HCT116 (cell line): Measurements from ENCODE around the gene RNF220. TPM values are rescaled to one million over a fixed set of nuclear protein-coding genes. Genes with fewer than 3 reads are reported as not detected.

Experiments used
- ATAC-seq: fragments of 200-7000 bp; cut with Tn5 transposase; 2 replicates; pipeline ENCODE4 v1.9.1; 2020; ENCODE audit warnings: mild to moderate bottlenecking, moderate library complexity
- BruUV-seq: library from RNA; stranded (reverse); fragments of 400-500 nt; replicated peaks from 2 replicates; lab custom pipeline; 2021; lab: Mats Ljungman, UMichigan
- CTCF ChIA-PET: fragments of 300-600 bp; sonication (Branson Sonifier 250); formaldehyde crosslinking; loops from one replicate; lab custom pipeline; 2021; ENCODE audit warnings: antibody characterized with exemption; lab: Charles Lee
- POLR2A ChIA-PET: fragments of 300-600, 350-600 bp; sonication (Branson Sonifier 250); formaldehyde crosslinking; loops from one replicate; lab custom pipeline; 2021; ENCODE audit warnings: antibody characterized with exemption; lab: Charles Lee
- RAD21 ChIA-PET, 2 experiments: fragments of 300-600 bp; sonication (Branson Sonifier 250); formaldehyde crosslinking; loops; one replicate each; lab custom pipeline; 2023; ENCODE audit warnings: low total read pairs in 2 of 2; ENCODE audit not compliant: uncharacterized antibody in 2 of 2, unreplicated experiment in 2 of 2, low non-redundant PET in 1 of 2; lab: Charles Lee
- DNase-seq: peaks from one replicate; pipeline ENCODE4 v3.0.0-alpha.2; 2010; ENCODE audit warnings: low read depth, low spot score
- H2AFZ ChIP-seq: fragments of 200-600 bp; shearing (Covaris generic), sonication (generic); 2 replicates; pipeline ENCODE4 v1.6.1; 2017; ENCODE audit warnings: low read depth, mixed run types, mixed read lengths, antibody characterized with exemption, low read length; ENCODE audit not compliant: poor library complexity, severe bottlenecking
- H3K27ac ChIP-seq: 2 replicates; pipeline ENCODE4 v1.5.1; 2012; ENCODE audit warnings: low read depth, low read length
- H3K27me3 ChIP-seq: fragments of 200-600 bp; sonication (generic); 2 replicates; pipeline ENCODE4 v1.6.1; 2016; ENCODE audit warnings: mixed run types, low read length, mixed read lengths; ENCODE audit not compliant: insufficient read depth
- H3K36me3 ChIP-seq, 2 experiments: fragments of 200-500 bp in 1 of 2; fragments of 200-600 bp in 1 of 2; sonication (Bioruptor generic) in 1 of 2; sonication (generic) in 1 of 2; 2 replicates each; pipeline versions ENCODE4 v1.5.1 to v1.6.1; 2014 to 2016; ENCODE audit warnings: low read length in 2 of 2, inconsistent platforms in 1 of 2, mixed read lengths in 1 of 2, mixed run types in 1 of 2; ENCODE audit not compliant: insufficient read depth in 2 of 2, control insufficient read depth in 1 of 2
- H3K4me1 ChIP-seq, 2 experiments: fragments of 200-600 bp in 1 of 2; sonication (generic) in 1 of 2; 2 replicates each; pipeline versions ENCODE4 v1.5.1 to v1.6.1; 2012 to 2017; ENCODE audit warnings: low read length in 2 of 2, inconsistent platforms in 1 of 2, mild to moderate bottlenecking in 1 of 2, mixed read lengths in 1 of 2, mixed run types in 1 of 2, moderate library complexity in 1 of 2; ENCODE audit not compliant: insufficient read depth in 2 of 2, control insufficient read depth in 1 of 2
- H3K4me2 ChIP-seq: fragments of 200-600 bp; sonication (generic); 2 replicates; pipeline ENCODE4 v1.6.1; 2017; ENCODE audit warnings: mixed run types, low read length, mixed read lengths
- H3K4me3 ChIP-seq, 2 experiments: fragments of 200-600 bp in 1 of 2; sonication (generic) in 1 of 2; replicated peaks in 1 of 2; 2 replicates each; pipeline ENCODE4 v1.5.1; 2011 to 2016; ENCODE audit warnings: low read length in 2 of 2, control low read depth in 1 of 2, low read depth in 1 of 2, mild to moderate bottlenecking in 1 of 2, mixed read lengths in 1 of 2, mixed run types in 1 of 2
- H3K79me2 ChIP-seq: fragments of 200-600 bp; sonication (generic); 2 replicates; pipeline ENCODE4 v1.6.1; 2017; ENCODE audit warnings: mild to moderate bottlenecking, mixed run types, low read length, moderate library complexity, mixed read lengths; ENCODE audit not compliant: insufficient read depth
- H3K9ac ChIP-seq: fragments of 200-600 bp; sonication (generic); 2 replicates; pipeline ENCODE4 v1.6.1; 2016; ENCODE audit warnings: low read length, mixed read lengths
- H3K9me2 ChIP-seq: fragments of 200-600 bp; sonication (generic), shearing (Covaris generic); 2 replicates; pipeline ENCODE4 v1.6.1; 2017; ENCODE audit warnings: mixed run types, mild to moderate bottlenecking, moderate library complexity; ENCODE audit not compliant: insufficient read depth
- H3K9me3 ChIP-seq, 2 experiments: fragments of 200-500 bp in 1 of 2; fragments of 200-600 bp in 1 of 2; sonication (Bioruptor generic) in 1 of 2; sonication (generic) in 1 of 2; 2 replicates each; pipeline ENCODE4 v1.6.1; 2014 to 2017; ENCODE audit warnings: low read length in 2 of 2, mixed read lengths in 2 of 2, inconsistent platforms in 1 of 2, low read depth in 1 of 2, mild to moderate bottlenecking in 1 of 2, mixed run types in 1 of 2, moderate library complexity in 1 of 2; ENCODE audit not compliant: control insufficient read depth in 1 of 2, insufficient read depth in 1 of 2
- H4K20me1 ChIP-seq: fragments of 200-600 bp; sonication (generic), shearing (Covaris generic); 2 replicates; pipeline ENCODE4 v1.6.1; 2017; ENCODE audit warnings: mixed run types, mild to moderate bottlenecking, moderate library complexity; ENCODE audit not compliant: insufficient read depth
- ATF3 ChIP-seq: IDR thresholded peaks from 2 replicates; pipeline ENCODE4 v1.6.1; 2012
- CBX3 ChIP-seq: IDR thresholded peaks from 2 replicates; pipeline ENCODE4 v1.6.1; 2012; ENCODE audit warnings: low read depth
- ELF1 ChIP-seq: IDR thresholded peaks from 2 replicates; pipeline ENCODE4 v1.6.1; 2012; ENCODE audit warnings: low read depth, borderline replicate concordance
- EZH2phosphoT487 ChIP-seq: fragments of 200-600 bp; IDR thresholded peaks from 2 replicates; pipeline ENCODE4 v1.6.1; 2018; ENCODE audit warnings: antibody characterized with exemption, borderline replicate concordance
- FOSL1 ChIP-seq: IDR thresholded peaks from 2 replicates; pipeline ENCODE4 v1.6.1; 2012; ENCODE audit warnings: low read depth
- JUND ChIP-seq: IDR thresholded peaks from 2 replicates; pipeline ENCODE4 v1.6.1; 2012
- MAX ChIP-seq: IDR thresholded peaks from 2 replicates; pipeline ENCODE4 v1.6.1; 2012
- POLR2AphosphoS5 ChIP-seq: IDR thresholded peaks from 2 replicates; pipeline ENCODE4 v1.6.1; 2011; ENCODE audit warnings: mild to moderate bottlenecking, low read depth, low read length, moderate library complexity
- RAD21 ChIP-seq: IDR thresholded peaks from 2 replicates; pipeline ENCODE4 v1.6.1; 2012; ENCODE audit warnings: low read depth, mild to moderate bottlenecking
- SIN3A ChIP-seq: IDR thresholded peaks from 2 replicates; pipeline ENCODE4 v1.6.1; 2012; ENCODE audit warnings: low read depth
- SP1 ChIP-seq: IDR thresholded peaks from 2 replicates; pipeline ENCODE4 v1.6.1; 2012; ENCODE audit warnings: low read depth
- TCF7L2 ChIP-seq: IDR thresholded peaks from 2 replicates; pipeline ENCODE4 v1.7.0; 2011; ENCODE audit warnings: borderline replicate concordance, inconsistent platforms; ENCODE audit not compliant: insufficient read depth, insufficient read length; ENCODE audit errors: extremely low read depth
- YY1 ChIP-seq: IDR thresholded peaks from 2 replicates; pipeline ENCODE4 v1.6.1; 2011; ENCODE audit warnings: low read length, low read depth, moderate library complexity, mild to moderate bottlenecking; ENCODE audit not compliant: insufficient replicate concordance; ENCODE audit errors: extremely low read depth
- ZBTB33 ChIP-seq: IDR thresholded peaks from 2 replicates; pipeline ENCODE4 v1.6.1; 2011; ENCODE audit warnings: mild to moderate bottlenecking, low read length, moderate library complexity; ENCODE audit not compliant: insufficient replicate concordance; ENCODE audit errors: extremely low read depth
- ZFX ChIP-seq: fragments of 450-650 bp; IDR thresholded peaks from 2 replicates; pipeline ENCODE4 v1.6.1; 2017
- intact Hi-C: fragments of 100-400 bp; cut with micrococcal nuclease; formaldehyde crosslinking; loops from 2 replicates; pipeline ENCODE4 v1.10.0; 2022
- total RNA-seq: library from RNA; stranded (reverse); gene quantifications from one replicate; pipeline ENCODE4 v1.2.1, GENCODE V29; 2021; ENCODE audit not compliant: unreplicated experiment

Gene RNF220
- total RNA-seq, 1 experiment from 2014 or later, result 84.5 TPM

GRCh38 chr1:44602634-44603628 is 197.9 kb downstream of the RNF220 start (continued):
- TF ChIP-seq ZBTB33 (no peak), ZFX (no peak), CBX3 (no peak), SP1 (no peak), POLR2AphosphoS5 (no peak), FOSL1 (no peak), ELF1 (no peak), SIN3A (no peak), EZH2phosphoT487 (no peak), JUND (no peak)

GRCh38 chr1:44603718-44604117 is 198.7 kb downstream of the RNF220 start:
- Histone ChIP-seq H3K4me1 (peaks cover 0 to 9% of the 10 kb centered on the region in 2 experiments; a peak in 2 of 4 replicates), H3K79me2 (no peaks in the 10 kb centered on the region), H4K20me1 (no peaks in the 10 kb centered on the region), H3K4me2 (no peak overlapping the region), H3K27ac (no peak overlapping the region), H3K9me3 (no peaks in the 10 kb centered on the region), H3K9ac (no peak overlapping the region), H3K9me2 (no peaks in the 10 kb centered on the region), H2AFZ (no peak overlapping the region), H3K4me3 (no peak overlapping the region), H3K27me3 (peaks cover 26% of the 10 kb centered on the region), H3K36me3 (no peaks in the 10 kb centered on the region)
- RAD21 ChIA-PET, result no interaction called here
- intact Hi-C loops, result no loop called here
- DNase-seq (no peak), ATAC-seq (no peak)
- no TSS peak for BruUV-seq
- CTCF ChIA-PET, result interaction anchor here (0.7 to 2.1 kb wide), 2 partner anchors 9 to 49 kb away, joined by 4 to 9 read pairs; no protein-coding TSS in a partner anchor
- POLR2A ChIA-PET, result no interaction called here
- TF ChIP-seq RAD21 (no peak), CBX3 (no peak), MAX (no peak), YY1 (no peak), ZFX (no peak), TCF7L2 (no peak), ATF3 (no peak), JUND (no peak), ZBTB33 (no peak), SIN3A (no peak)
